NT2/D1 (cell line): Measurements from ENCODE around the gene ZCCHC10.

Experiments used
- SUZ12 ChIP-seq: IDR thresholded peaks from 2 replicates; pipeline ENCODE4 v1.6.1; 2011; ENCODE audit not compliant: insufficient read length, insufficient read depth; ENCODE audit errors: extremely low read depth
- YY1 ChIP-seq: IDR thresholded peaks from 2 replicates; pipeline ENCODE4 v1.6.1; 2011; ENCODE audit not compliant: insufficient read length, insufficient read depth
- ZNF274 ChIP-seq: IDR thresholded peaks from 2 replicates; pipeline ENCODE4 v1.6.1; 2011; ENCODE audit warnings: mild to moderate bottlenecking, low read depth, low read length

GRCh38 chr5:133048993-133049725 lies 22.8 kb upstream of the ZCCHC10 start:
- TF ChIP-seq YY1 (no peak), SUZ12 (no peak), ZNF274 (no peak)
